Astrocyte (in vitro differentiated cells and primary cell): ENCODE data around the gene SBNO2. TPM values are rescaled to one million over a fixed set of nuclear protein-coding genes. Genes with fewer than 3 reads are reported as not detected.
A peak's percentile ranks its signal among the peaks of the same experiment; 100 is the strongest.

ENCODE experiments used
- DNase-seq: peaks from one replicate; pipeline ENCODE4 v3.0.0-alpha.2; 2010; ENCODE audit warnings: low read depth
- FAIRE-seq: peaks from 2 replicates; lab custom pipeline; 2011; peaks lifted over from hg19 to GRCh38; lab: Jason Lieb, UNC
- H2AFZ ChIP-seq: 2 replicates; pipeline ENCODE4 v1.6.0; 2012; ENCODE audit warnings: low read depth, low read length, inconsistent platforms
- H3K27ac ChIP-seq: 2 replicates; pipeline ENCODE4 v1.5.1; 2011; ENCODE audit warnings: low read depth, low read length, inconsistent platforms
- H3K27me3 ChIP-seq: 2 replicates; pipeline ENCODE4 v1.6.0; 2011; ENCODE audit warnings: low read length, inconsistent platforms; ENCODE audit not compliant: insufficient read depth
- H3K36me3 ChIP-seq: 2 replicates; pipeline ENCODE4 v1.5.1; 2011; ENCODE audit warnings: low read length, inconsistent platforms; ENCODE audit not compliant: insufficient read depth
- H3K4me1 ChIP-seq: 2 replicates; pipeline ENCODE4 v1.5.1; 2011; ENCODE audit warnings: low read length, inconsistent platforms; ENCODE audit not compliant: insufficient read depth
- H3K4me2 ChIP-seq: 2 replicates; pipeline ENCODE4 v1.6.0; 2012; ENCODE audit warnings: low read length, inconsistent platforms
- H3K4me3 ChIP-seq: 2 replicates; pipeline ENCODE4 v1.5.1; 2011; ENCODE audit warnings: low read depth, mild to moderate bottlenecking, low read length, inconsistent platforms; ENCODE audit not compliant: insufficient read depth
- H3K79me2 ChIP-seq: 2 replicates; pipeline ENCODE4 v1.6.0; 2012; ENCODE audit warnings: mild to moderate bottlenecking, low read length, inconsistent platforms; ENCODE audit not compliant: insufficient read depth
- H3K9ac ChIP-seq: 2 replicates; pipeline ENCODE4 v1.6.0; 2012; ENCODE audit warnings: mild to moderate bottlenecking, low read length, inconsistent platforms
- H3K9me3 ChIP-seq: 2 replicates; pipeline ENCODE4 v1.5.1; 2012; ENCODE audit warnings: low read depth, mild to moderate bottlenecking, low read length, inconsistent platforms; ENCODE audit not compliant: insufficient read depth
- H4K20me1 ChIP-seq: 2 replicates; pipeline ENCODE4 v1.6.0; 2012; ENCODE audit warnings: low read length, inconsistent platforms; ENCODE audit not compliant: insufficient read depth
- H3K27ac Mint-ChIP-seq: one replicate; pipeline ENCODE4 v1.8.0; 2021; ENCODE audit warnings: mild to moderate bottlenecking, mixed read lengths; ENCODE audit not compliant: unreplicated experiment
- H3K27me3 Mint-ChIP-seq: one replicate; pipeline ENCODE4 v1.8.0; 2021; ENCODE audit warnings: low read depth, mixed read lengths; ENCODE audit not compliant: unreplicated experiment
- H3K36me3 Mint-ChIP-seq: one replicate; pipeline ENCODE4 v1.8.0; 2021; ENCODE audit warnings: low read depth, mixed read lengths; ENCODE audit not compliant: unreplicated experiment
- H3K4me1 Mint-ChIP-seq: one replicate; pipeline ENCODE4 v1.8.0; 2021; ENCODE audit warnings: low read depth, mixed read lengths; ENCODE audit not compliant: unreplicated experiment
- H3K4me3 Mint-ChIP-seq: one replicate; pipeline ENCODE4 v1.8.0; 2021; ENCODE audit warnings: mild to moderate bottlenecking, moderate library complexity, mixed read lengths; ENCODE audit not compliant: unreplicated experiment
- H3K9me3 Mint-ChIP-seq: one replicate; pipeline ENCODE4 v1.8.0; 2021; ENCODE audit warnings: mild to moderate bottlenecking, mixed read lengths; ENCODE audit not compliant: unreplicated experiment
- CTCF ChIP-seq: IDR thresholded peaks from 2 replicates; pipeline ENCODE4 v1.5.1; 2011; ENCODE audit warnings: low read depth, mild to moderate bottlenecking, inconsistent platforms, low read length, moderate library complexity; ENCODE audit not compliant: insufficient read depth
- EZH2 ChIP-seq: IDR thresholded peaks from 2 replicates; pipeline ENCODE4 v1.6.1; 2012; ENCODE audit warnings: mild to moderate bottlenecking, low read length, inconsistent platforms; ENCODE audit not compliant: insufficient read depth
- total RNA-seq: library from RNA; stranded (reverse); gene quantifications from 2 replicates; pipeline ENCODE4 v1.2.1, GENCODE V29; 2021

SBNO2 gene
- total RNA-seq, 1 donor from 2014 or later, result 39.3 TPM

DNA sequence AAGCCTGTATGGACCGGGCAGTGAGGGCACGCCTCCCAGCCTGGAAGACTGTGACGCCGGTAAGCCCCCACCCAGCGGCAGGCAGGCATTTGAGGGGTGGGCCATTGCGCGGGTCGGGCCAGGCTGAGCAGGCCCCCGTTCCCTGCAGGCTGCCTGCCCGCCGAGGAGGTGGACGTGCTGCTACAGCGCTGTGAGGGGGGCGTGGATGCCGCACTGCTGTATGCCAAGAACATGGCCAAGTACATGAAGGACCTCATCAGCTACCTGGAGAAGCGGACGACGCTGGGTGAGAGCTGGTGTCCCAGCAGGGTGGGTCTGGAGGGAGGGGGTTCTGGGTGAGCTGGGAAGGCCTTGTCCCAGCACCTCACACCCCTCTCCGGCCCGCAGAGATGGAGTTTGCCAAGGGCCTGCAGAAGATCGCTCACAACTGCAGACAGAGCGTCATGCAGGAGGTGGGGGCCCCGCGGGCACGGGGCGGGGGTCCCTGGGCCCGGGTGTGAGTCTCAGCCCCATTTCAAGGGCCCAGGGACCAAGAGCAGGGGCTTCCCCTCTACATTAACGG is 100.0 kb downstream of the SBNO2 start:
- Histone ChIP-seq H3K4me1 (no peaks in the 10 kb centered on the region), H3K27me3 (peaks cover 26% of the 10 kb centered on the region), H3K9ac (no peak overlapping the region), H3K4me2 (no peak overlapping the region), H3K4me3 (no peak overlapping the region), H3K27ac (no peak overlapping the region), H3K9me3 (no peaks in the 10 kb centered on the region), H2AFZ (no peak overlapping the region), H3K36me3 (no peaks in the 10 kb centered on the region), H3K79me2 (no peaks in the 10 kb centered on the region), H4K20me1 (no peaks in the 10 kb centered on the region)
- Mint-ChIP-seq H3K4me3 (no peak overlapping the region), H3K9me3 (no peaks in the 10 kb centered on the region), H3K27ac (no peak overlapping the region), H3K36me3 (peaks cover 2% of the 10 kb centered on the region), H3K27me3 (peaks cover 26% of the 10 kb centered on the region), H3K4me1 (no peaks in the 10 kb centered on the region)
- DNase-seq (no peak), FAIRE-seq (no peak)
- TF ChIP-seq EZH2 (no peak), CTCF (no peak)

- Mint-ChIP-seq H3K9me3 (no peaks in the 10 kb centered on the region), H3K4me1 (no peaks in the 10 kb centered on the region), H3K27me3 (peaks cover 32% of the 10 kb centered on the region), H3K4me3 (no peak overlapping the region), H3K27ac (peak overlapping the region; percentile 41), H3K36me3 (peaks cover 2% of the 10 kb centered on the region)
- Histone ChIP-seq H4K20me1 (no peaks in the 10 kb centered on the region), H2AFZ (no peak overlapping the region), H3K79me2 (no peaks in the 10 kb centered on the region), H3K27me3 (peaks cover 31% of the 10 kb centered on the region), H3K27ac (no peak overlapping the region), H3K4me2 (no peak overlapping the region), H3K9ac (no peak overlapping the region), H3K4me3 (no peak overlapping the region), H3K36me3 (no peaks in the 10 kb centered on the region), H3K9me3 (no peaks in the 10 kb centered on the region), H3K4me1 (no peaks in the 10 kb centered on the region)
- TF ChIP-seq CTCF (no peak), EZH2 (no peak)
- DNase-seq (no peak), FAIRE-seq (no peak)
Observed at GRCh38 chr19:1073063-1073955, 100.8 kb downstream of the SBNO2 start.
